Measurements from ENCODE around the gene SLC8A1. TPM values are rescaled to one million over a fixed set of nuclear protein-coding genes. Genes with fewer than 3 reads are reported as not detected.

Gene SLC8A1
- total and polyA plus RNA-seq, 8 donors = 5.4 to 39.7 (median 6.6) TPM

DNA sequence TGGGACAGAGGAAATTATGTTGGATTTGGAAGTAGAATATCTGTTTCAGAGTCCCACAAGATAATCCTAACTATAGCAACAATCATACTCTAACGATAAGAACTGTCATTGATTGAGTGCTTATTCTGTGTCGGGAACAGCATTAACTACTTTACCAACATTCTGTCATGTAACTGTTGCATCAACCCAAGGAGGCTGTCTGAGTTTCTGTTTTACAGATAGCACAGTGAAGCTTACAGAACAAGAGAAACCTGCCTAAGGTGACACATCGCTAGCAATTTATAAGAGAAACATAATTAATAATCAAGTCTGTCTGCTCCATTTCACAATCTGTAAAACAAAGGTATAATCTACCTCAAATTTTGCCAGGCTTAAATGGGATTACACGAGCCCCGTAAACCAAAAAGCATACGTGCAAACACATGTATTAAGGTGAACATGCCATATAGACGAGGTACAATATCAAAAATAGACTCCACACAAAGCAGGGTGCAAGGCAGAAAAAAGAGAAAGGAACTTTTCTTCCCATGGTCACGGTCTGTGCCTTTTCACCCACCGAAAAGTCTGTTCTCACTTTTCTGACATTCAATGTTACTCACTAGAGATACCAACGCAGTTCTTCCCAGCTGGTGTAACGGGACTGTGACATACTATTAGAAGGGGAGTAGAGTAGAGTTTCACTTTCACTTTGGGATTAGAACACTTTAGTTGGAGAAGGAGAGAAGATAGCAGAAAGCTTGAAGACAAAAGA is 37.2 kb upstream of the SLC8A1 start:
- Histone ChIP-seq H3K4me1 (peaks cover 7 to 51% of the 10 kb centered on the region in 2 donors), H3K4me3 (peak overlapping the region; percentile 23 to 29), H3K9me3 (peaks cover 0 to 2% of the 10 kb centered on the region in 2 donors), H3K27me3 (no peaks in the 10 kb centered on the region), H3K27ac (peak overlapping the region; percentile 26 to 69), H3K36me3 (no peaks in the 10 kb centered on the region)
- intact Hi-C loops (cut with DNase I) = no loop called here
- ATAC-seq (peak; percentile 78), DNase-seq (peak in 2 of 4 donors; percentile 21 to 24)
- TF ChIP-seq, protein P1, sequence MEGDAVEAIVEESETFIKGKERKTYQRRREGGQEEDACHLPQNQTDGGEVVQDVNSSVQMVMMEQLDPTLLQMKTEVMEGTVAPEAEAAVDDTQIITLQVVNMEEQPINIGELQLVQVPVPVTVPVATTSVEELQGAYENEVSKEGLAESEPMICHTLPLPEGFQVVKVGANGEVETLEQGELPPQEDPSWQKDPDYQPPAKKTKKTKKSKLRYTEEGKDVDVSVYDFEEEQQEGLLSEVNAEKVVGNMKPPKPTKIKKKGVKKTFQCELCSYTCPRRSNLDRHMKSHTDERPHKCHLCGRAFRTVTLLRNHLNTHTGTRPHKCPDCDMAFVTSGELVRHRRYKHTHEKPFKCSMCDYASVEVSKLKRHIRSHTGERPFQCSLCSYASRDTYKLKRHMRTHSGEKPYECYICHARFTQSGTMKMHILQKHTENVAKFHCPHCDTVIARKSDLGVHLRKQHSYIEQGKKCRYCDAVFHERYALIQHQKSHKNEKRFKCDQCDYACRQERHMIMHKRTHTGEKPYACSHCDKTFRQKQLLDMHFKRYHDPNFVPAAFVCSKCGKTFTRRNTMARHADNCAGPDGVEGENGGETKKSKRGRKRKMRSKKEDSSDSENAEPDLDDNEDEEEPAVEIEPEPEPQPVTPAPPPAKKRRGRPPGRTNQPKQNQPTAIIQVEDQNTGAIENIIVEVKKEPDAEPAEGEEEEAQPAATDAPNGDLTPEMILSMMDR (IDR thresholded peaks at IDR 0.05) = no peak

DNA sequence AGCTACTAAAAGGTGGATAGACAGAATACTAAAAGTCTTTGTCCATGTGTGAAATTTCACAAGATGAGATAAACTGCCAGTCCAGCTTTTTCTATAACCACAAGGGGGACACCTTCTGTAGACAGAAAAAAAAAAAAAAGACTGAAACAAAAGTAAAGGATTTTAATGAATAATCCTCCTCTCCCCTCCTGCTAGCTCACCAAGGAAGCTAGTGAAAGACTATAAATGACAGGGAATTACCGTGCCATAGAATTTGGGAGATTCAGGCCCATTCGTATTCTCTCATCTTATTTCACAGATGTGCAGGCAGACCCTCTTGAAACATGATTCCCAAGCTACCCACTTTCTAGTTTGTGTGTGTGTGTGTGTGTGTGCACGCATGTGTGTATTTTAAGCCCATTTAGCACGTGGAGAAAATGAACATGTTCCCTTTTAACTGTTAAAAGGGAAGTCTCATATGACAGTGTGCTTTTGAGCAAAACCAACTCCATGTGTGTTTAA is 36.3 kb upstream of the SLC8A1 start:
- Histone ChIP-seq H3K27ac (peak overlapping the region in 1 of 2 donors; percentile 39), H3K36me3 (no peaks in the 10 kb centered on the region), H3K9me3 (peaks cover 0 to 9% of the 10 kb centered on the region in 2 donors), H3K27me3 (no peaks in the 10 kb centered on the region), H3K4me1 (peaks cover 7 to 59% of the 10 kb centered on the region in 2 donors), H3K4me3 (no peak overlapping the region)
- peak in 1 of 4 donors; percentile 20 for DNase-seq
- TF ChIP-seq, protein P1 (IDR thresholded peaks at IDR 0.05) = peak in 1 of 2 donors; percentile 22
- peak; percentile 73 for ATAC-seq
- intact Hi-C loops (cut with DNase I) = no loop called here

DNA sequence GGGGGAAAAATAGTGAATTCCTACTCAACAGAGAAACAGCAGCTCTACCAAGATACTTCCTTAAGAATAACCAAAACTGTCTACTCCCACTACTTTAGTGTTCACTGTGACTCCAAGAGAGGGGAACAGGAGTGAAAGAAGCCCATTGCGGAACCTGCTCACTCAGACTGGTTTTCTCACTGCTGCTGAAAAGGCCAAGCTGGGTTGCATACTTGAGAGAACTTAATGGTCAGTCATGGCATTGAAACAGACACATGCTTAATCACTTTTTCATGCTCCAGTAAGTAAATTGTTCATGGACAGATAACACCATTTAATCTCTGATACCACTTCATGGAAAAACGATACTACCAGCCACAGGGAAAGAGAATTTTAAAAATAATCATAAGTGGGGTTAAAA is 35.7 kb upstream of the SLC8A1 start:
- Histone ChIP-seq H3K4me1 (peaks cover 7 to 59% of the 10 kb centered on the region in 2 donors), H3K27me3 (no peaks in the 10 kb centered on the region), H3K4me3 (no peak overlapping the region), H3K9me3 (peaks cover 0 to 7% of the 10 kb centered on the region in 2 donors), H3K36me3 (no peaks in the 10 kb centered on the region), H3K27ac (peak overlapping the region in 1 of 2 donors; percentile 39)
- intact Hi-C loops (cut with DNase I) = no loop called here
- DNase-seq (peak in 1 of 4 donors; percentile 43), ATAC-seq (peak; percentile 73)
- TF ChIP-seq, protein P1 (IDR thresholded peaks at IDR 0.05) = no peak

DNA sequence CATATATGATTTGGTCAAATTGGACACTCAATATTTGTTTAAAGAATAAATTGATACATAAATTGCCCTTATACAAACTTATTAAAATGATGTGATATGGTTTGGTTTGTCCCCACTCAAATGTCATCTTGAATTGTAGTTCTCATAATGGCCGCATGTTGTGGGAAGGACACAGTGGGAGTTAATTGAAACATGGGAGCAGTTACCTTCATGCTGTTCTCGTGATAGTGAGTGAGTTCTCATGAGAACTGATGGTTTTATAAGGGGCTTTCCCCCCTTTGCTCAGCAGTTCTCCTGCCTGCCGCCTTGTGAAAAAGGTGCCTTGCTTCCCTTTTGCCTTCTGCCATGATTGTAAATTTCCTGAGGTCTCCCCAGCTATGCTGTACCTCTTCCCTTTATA is 34.0 kb upstream of the SLC8A1 start:
- Histone ChIP-seq H3K27ac (peak overlapping the region in 1 of 2 donors; percentile 50), H3K4me1 (peaks cover 7 to 70% of the 10 kb centered on the region in 2 donors), H3K36me3 (no peaks in the 10 kb centered on the region), H3K9me3 (peaks cover 0 to 7% of the 10 kb centered on the region in 2 donors), H3K27me3 (no peaks in the 10 kb centered on the region), H3K4me3 (no peak overlapping the region)
- ATAC-seq (no peak), DNase-seq (no peak)
- intact Hi-C loops (cut with DNase I) = no loop called here
- TF ChIP-seq, protein P1 (IDR thresholded peaks at IDR 0.05) = no peak

DNA sequence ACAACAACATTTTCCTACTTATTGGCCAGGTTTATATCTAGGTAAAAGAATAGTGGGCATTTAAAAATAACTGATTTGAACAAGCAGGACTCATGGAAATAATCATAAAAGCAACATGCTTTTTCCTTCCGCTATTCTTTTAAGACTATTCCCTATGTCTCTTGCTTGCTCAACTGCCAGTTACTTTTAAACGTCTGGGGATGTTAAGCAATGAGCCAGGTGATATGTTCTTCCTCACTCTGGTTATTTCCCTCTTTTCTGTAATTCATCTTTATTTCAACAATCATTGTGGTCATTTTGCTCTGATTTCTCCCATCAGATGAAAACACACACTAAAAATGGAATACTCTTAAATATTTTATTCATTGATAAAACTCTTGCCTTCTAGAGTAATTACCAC is 33.4 kb upstream of the SLC8A1 start:
- TF ChIP-seq, protein P1 (IDR thresholded peaks at IDR 0.05) = no peak
- no peaks in the 10 kb centered on the region for H3K36me3 ChIP-seq
- DNase-seq (no peak), ATAC-seq (no peak)
- peaks cover 7 to 70% of the 10 kb centered on the region in 2 donors for H3K4me1 ChIP-seq
- H3K4me3 ChIP-seq = no peak overlapping the region
- H3K27ac ChIP-seq = peak overlapping the region in 1 of 2 donors; percentile 50
- no peaks in the 10 kb centered on the region for H3K27me3 ChIP-seq
- intact Hi-C loops (cut with DNase I) = no loop called here
- peaks cover 0 to 7% of the 10 kb centered on the region in 2 donors for H3K9me3 ChIP-seq

Data from left lung (tissue), 10 donors.